GM21619 (cell line): ENCODE measurements around the gene NOSIP.

Experiments
- ATAC-seq: cut with Tn5 transposase; IDR thresholded peaks from one replicate; pipeline ENCODE4 v1.9.1; 2021; ENCODE audit not compliant: unreplicated experiment

The NOSIP gene

GRCh38 chr19:49595819-49596404 lies 15.6 kb upstream of the NOSIP start:
- no peak for ATAC-seq

GRCh38 chr19:49594993-49595818 lies 14.8 kb upstream of the NOSIP start:
- ATAC-seq, result no peak

GRCh38 chr19:49594157-49594992 lies 14.0 kb upstream of the NOSIP start:
- ATAC-seq, result no peak

- ATAC-seq, result peak; percentile 40
These were observed 13.1 kb upstream of the NOSIP start for GRCh38 chr19:49593233-49594113.

- no peak for ATAC-seq
These were observed 12.3 kb upstream of the NOSIP start for GRCh38 chr19:49592486-49593232.

GRCh38 chr19:49591731-49592485 lies 11.6 kb upstream of the NOSIP start:
- no peak for ATAC-seq

GRCh38 chr19:49590971-49591730 lies 10.8 kb upstream of the NOSIP start, which contains the start of gene PRR12:
TSS of gene PRR12 (plus strand) at chr19:49591182. CDS start at chr19:49591655, 473 bp downstream.
- ATAC-seq, result no peak

GRCh38 chr19:49590071-49590970 lies 10.0 kb upstream of the NOSIP start:
- peak; percentile 73 for ATAC-seq

- ATAC-seq, result no peak
These were observed 9.1 kb upstream of the NOSIP start for GRCh38 chr19:49589502-49589905.

GRCh38 chr19:49588365-49589122 lies 8.2 kb upstream of the NOSIP start:
- no peak for ATAC-seq

GRCh38 chr19:49587227-49587626 lies 6.9 kb upstream of the NOSIP start:
- no peak for ATAC-seq

GRCh38 chr19:49585023-49585422 lies 4.7 kb upstream of the NOSIP start:
- ATAC-seq, result no peak

- ATAC-seq, result no peak
These were observed 2.9 kb upstream of the NOSIP start for GRCh38 chr19:49583239-49583638.

GRCh38 chr19:49581007-49581508 lies 702 bp upstream of the NOSIP start, which contains the start of gene PRRG2:
TSS of gene PRRG2 (plus strand) at chr19:49581316. CDS start at chr19:49583220, 1,904 bp downstream.
- ATAC-seq, result no peak

- ATAC-seq, result no peak
These were observed 451 bp downstream of the NOSIP start for GRCh38 chr19:49579947-49580263.

- no peak for ATAC-seq
These were observed 1.2 kb downstream of the NOSIP start for GRCh38 chr19:49579193-49579592.
